HG02943 (cell line): ENCODE measurements around the gene PUM2.

Experiments
- ATAC-seq: cut with Tn5 transposase; IDR thresholded peaks from one replicate; pipeline ENCODE4 v1.9.1; 2021; ENCODE audit warnings: mild to moderate bottlenecking, low read depth, moderate library complexity; ENCODE audit not compliant: unreplicated experiment

PUM2 gene

GRCh38 chr2:20219763-20220380 lies 130.8 kb downstream of the PUM2 start:
- no peak for ATAC-seq

GRCh38 chr2:20218331-20219320 lies 132.0 kb downstream of the PUM2 start:
- ATAC-seq: no peak

GRCh38 chr2:20217041-20217970 lies 133.3 kb downstream of the PUM2 start:
- no peak for ATAC-seq

DNA sequence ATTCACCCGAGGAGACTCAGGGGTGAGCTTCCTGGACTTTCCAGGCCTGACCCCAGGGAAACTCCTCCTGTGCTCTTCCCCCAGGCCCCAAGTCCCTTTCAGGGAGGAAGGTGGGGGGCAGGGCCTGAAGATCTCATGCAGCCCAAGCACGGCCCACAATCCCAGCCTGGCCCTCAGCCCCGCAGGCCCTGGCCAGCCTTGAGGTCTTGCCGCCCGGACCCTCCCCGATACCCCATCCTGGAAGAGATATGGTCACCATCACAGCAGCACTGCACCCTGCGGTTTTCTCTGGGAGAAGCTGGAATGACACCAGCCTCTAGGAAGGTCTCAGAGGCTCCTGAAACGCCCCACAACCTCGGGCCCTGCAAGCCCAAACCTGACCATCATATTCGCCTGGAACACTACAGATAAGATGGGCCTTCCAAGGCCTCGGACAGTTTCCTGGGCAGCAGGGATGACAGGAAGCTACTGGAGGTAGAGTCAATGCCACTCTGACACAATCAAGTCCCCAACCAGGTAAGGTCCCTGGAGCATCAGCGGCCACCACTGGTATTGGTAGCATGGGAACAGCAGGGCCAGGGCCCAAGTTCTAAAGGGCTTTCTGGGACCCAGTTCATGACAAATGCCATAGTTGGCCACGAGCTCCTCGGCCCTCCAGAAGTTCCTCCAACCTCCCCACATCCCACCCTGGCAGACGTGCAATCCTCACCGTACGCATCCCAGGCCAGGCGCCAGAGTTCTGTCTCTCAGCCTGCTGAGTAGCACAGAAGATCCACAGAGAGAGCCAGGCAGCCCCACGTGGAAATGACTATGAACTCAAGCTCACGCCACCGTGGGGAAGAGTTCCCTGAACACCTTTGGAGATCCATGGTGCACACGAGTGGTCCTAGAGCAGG lies 134.3 kb downstream of the PUM2 start:
- no peak for ATAC-seq

- no peak for ATAC-seq
These were observed 135.2 kb downstream of the PUM2 start for GRCh38 chr2:20215183-20216040.

GRCh38 chr2:20214566-20215182 lies 136.0 kb downstream of the PUM2 start:
- ATAC-seq: no peak

GRCh38 chr2:20213651-20214565 lies 136.7 kb downstream of the PUM2 start:
- ATAC-seq: no peak

DNA sequence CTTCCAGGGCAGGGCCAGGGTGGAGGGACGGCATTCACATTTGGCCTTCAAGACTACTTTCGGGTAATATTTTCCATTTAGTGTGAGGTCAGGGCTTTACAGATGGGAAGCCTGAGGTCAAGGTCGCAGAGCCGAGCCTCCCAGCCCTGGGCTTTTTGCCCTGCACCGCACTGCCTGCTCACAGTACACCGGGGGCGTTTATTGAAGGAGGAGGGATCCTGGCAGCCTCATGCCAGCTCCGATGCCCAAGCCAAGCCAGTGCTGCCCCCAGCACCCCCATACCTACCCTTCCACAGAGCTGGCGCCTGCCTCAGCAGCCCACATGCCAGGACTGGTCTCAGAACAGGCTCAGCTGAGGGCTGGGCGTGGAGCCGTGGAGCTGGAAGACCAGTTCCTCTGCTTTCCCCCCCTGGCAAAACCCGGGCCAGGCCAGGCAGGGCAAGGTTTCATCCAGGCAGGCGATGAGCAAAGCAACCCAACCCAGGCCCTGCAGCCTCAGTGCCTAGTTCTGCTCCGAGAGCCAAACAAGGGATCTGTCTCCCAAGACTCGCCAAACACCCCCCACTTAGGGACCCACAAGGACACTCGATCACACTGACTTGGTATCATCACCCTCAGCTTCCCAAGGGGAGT lies 137.7 kb downstream of the PUM2 start:
- no peak for ATAC-seq

DNA sequence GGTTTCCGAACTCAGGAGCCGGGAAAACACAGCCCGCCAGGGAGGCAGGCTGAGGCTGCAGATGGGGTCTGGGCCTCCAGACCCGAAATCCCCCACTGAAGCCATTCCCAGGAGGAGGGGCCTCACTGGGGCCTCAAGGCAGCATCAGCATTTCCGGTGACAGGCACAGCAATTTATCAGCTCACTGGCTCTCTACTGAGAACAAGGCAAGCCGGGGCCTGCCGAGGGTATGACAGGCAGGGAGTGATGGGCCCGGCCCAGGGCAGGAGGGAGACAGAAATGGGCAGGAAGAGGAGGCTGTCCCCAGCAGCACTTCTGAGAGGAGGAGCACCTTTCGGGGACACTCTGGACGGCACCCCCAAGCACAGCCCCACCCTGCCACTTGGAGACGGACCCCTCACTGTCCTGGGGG lies 138.2 kb downstream of the PUM2 start:
- no peak for ATAC-seq

GRCh38 chr2:20211860-20212458 lies 138.7 kb downstream of the PUM2 start:
- no peak for ATAC-seq

GRCh38 chr2:20211420-20211819 lies 139.2 kb downstream of the PUM2 start:
- ATAC-seq: no peak

GRCh38 chr2:20210462-20210861 lies 140.2 kb downstream of the PUM2 start:
- ATAC-seq: no peak

GRCh38 chr2:20209373-20210109 lies 141.1 kb downstream of the PUM2 start:
- no peak for ATAC-seq

- ATAC-seq: no peak
These were observed 142.2 kb downstream of the PUM2 start for GRCh38 chr2:20208476-20208859.

DNA sequence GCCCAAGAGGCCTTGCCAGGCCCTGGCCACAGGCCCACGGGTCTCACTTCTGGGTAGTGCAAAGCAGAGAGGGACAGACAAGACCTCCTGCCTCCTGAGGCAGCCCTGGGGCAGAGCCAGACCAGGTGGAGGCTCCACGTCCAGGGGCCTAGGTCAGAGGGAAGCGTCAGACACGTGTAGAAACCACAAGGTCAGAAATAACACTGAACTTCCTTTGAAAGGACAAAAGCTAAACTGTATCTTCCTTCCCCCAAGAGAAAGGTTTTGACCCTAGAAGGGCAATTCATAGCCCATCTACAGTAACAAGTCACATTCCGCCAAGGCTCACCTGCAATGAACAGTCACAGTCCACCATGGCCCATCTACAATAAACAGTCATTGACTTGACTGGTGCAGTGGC lies 143.6 kb downstream of the PUM2 start:
- ATAC-seq: peak; percentile 51
